IPS DF 6.9 (cell line): Measurements from ENCODE around the gene MRPS17.

Source experiments
- DNase-seq: peaks from one replicate; pipeline ENCODE4 v3.0.0-alpha.2; 2013; ENCODE audit warnings: low read depth, low spot score
- H3K27ac ChIP-seq: one replicate; pipeline ENCODE4 v1.5.1; 2013; ENCODE audit warnings: low read length, control low read depth
- H3K27me3 ChIP-seq: 2 replicates; pipeline ENCODE4 v1.6.1; 2013; ENCODE audit warnings: mild to moderate bottlenecking, low read length; ENCODE audit not compliant: control insufficient read depth, insufficient read depth
- H3K36me3 ChIP-seq: 2 replicates; pipeline ENCODE4 v1.6.1; 2013; ENCODE audit warnings: low read length; ENCODE audit not compliant: control insufficient read depth, insufficient read depth
- H3K4me1 ChIP-seq: 2 replicates; pipeline ENCODE4 v1.6.1; 2013; ENCODE audit warnings: low read length; ENCODE audit not compliant: control insufficient read depth, insufficient read depth
- H3K4me3 ChIP-seq: 2 replicates; pipeline ENCODE4 v1.5.1; 2013; ENCODE audit warnings: mild to moderate bottlenecking, low read length
- H3K9me3 ChIP-seq: 2 replicates; pipeline ENCODE4 v1.6.1; 2013; ENCODE audit warnings: low read length, inconsistent platforms; ENCODE audit not compliant: control insufficient read depth, insufficient read depth
- WGBS: extraction: QIAGEN DNeasy Blood & Tissue Kit; methylation state at CpG from one replicate; pipeline ENCODE4 v1.1.7; 2013; ENCODE audit warnings: mixed read lengths, missing lambda C conversion rate; ENCODE audit not compliant: insufficient read length, insufficient coverage; 5-methylcytosine and 5-hydroxymethylcytosine counted together

MRPS17 gene

GRCh38 chr7:55970978-55971377 is 19.3 kb downstream of the MRPS17 start:
- Histone ChIP-seq H3K4me3 (no peak overlapping the region), H3K9me3 (no peaks in the 10 kb centered on the region), H3K36me3 (no peaks in the 10 kb centered on the region; the same call in 1 of the 2 replicates), H3K27me3 (no peaks in the 10 kb centered on the region), H3K4me1 (0 out of 2 replicates have a peak, but pooled peaks cover 2% of the 10 kb centered on the region), H3K27ac (no peak overlapping the region)
- DNase-seq = no peak
- no CpG with 5 or more reads among the region's 8 CpGs for WGBS

- no peaks in the 10 kb centered on the region; the same call in 1 of the 2 replicates for H3K36me3 ChIP-seq
- no peak overlapping the region for H3K4me3 ChIP-seq
- no peaks in the 10 kb centered on the region for H3K27me3 ChIP-seq
- no peaks in the 10 kb centered on the region for H3K9me3 ChIP-seq
- H3K4me1 ChIP-seq = 0 out of 2 replicates have a peak, but pooled peaks cover 2% of the 10 kb centered on the region
- no CpG with 5 or more reads among the region's 7 CpGs for WGBS
- no peak for DNase-seq
- H3K27ac ChIP-seq = no peak overlapping the region
Observed at GRCh38 chr7:55973747-55974250, 22.1 kb downstream of the MRPS17 start.

- Histone ChIP-seq H3K36me3 (no peaks in the 10 kb centered on the region), H3K4me3 (no peak overlapping the region), H3K9me3 (no peaks in the 10 kb centered on the region), H3K27me3 (no peaks in the 10 kb centered on the region), H3K27ac (no peak overlapping the region), H3K4me1 (no peaks in the 10 kb centered on the region)
- DNase-seq = no peak
- WGBS = no CpG with 5 or more reads among the region's 7 CpGs
Observed at GRCh38 chr7:55975988-55976633, 24.4 kb downstream of the MRPS17 start.

GRCh38 chr7:55977831-55978230 is 26.2 kb downstream of the MRPS17 start:
- no peaks in the 10 kb centered on the region for H3K36me3 ChIP-seq
- no peaks in the 10 kb centered on the region for H3K9me3 ChIP-seq
- H3K27ac ChIP-seq = no peak overlapping the region
- H3K4me1 ChIP-seq = no peaks in the 10 kb centered on the region
- WGBS = no CpG with 5 or more reads among the region's 4 CpGs
- no peak overlapping the region for H3K4me3 ChIP-seq
- H3K27me3 ChIP-seq = no peaks in the 10 kb centered on the region
- DNase-seq = no peak

GRCh38 chr7:55980266-55980665 is 28.6 kb downstream of the MRPS17 start:
- no peak for DNase-seq
- Histone ChIP-seq H3K4me3 (no peak overlapping the region), H3K27ac (no peak overlapping the region), H3K36me3 (no peaks in the 10 kb centered on the region), H3K4me1 (no peaks in the 10 kb centered on the region), H3K27me3 (no peaks in the 10 kb centered on the region), H3K9me3 (no peaks in the 10 kb centered on the region)
- WGBS = no CpG with 5 or more reads among the region's 3 CpGs

- Histone ChIP-seq H3K27ac (no peak overlapping the region), H3K9me3 (no peaks in the 10 kb centered on the region), H3K4me3 (no peak overlapping the region), H3K4me1 (no peaks in the 10 kb centered on the region), H3K27me3 (no peaks in the 10 kb centered on the region), H3K36me3 (no peaks in the 10 kb centered on the region)
- DNase-seq = no peak
- no CpG with 5 or more reads among the region's 3 CpGs for WGBS
Observed at GRCh38 chr7:55983537-55983936, 31.9 kb downstream of the MRPS17 start.

- H3K4me1 ChIP-seq = no peaks in the 10 kb centered on the region
- H3K4me3 ChIP-seq = no peak overlapping the region
- H3K27me3 ChIP-seq = no peaks in the 10 kb centered on the region
- no CpG with 5 or more reads among the region's 3 CpGs for WGBS
- H3K27ac ChIP-seq = no peak overlapping the region
- no peak for DNase-seq
- peaks cover 2% of the 10 kb centered on the region; the same call in 1 of the 2 replicates for H3K36me3 ChIP-seq
- no peaks in the 10 kb centered on the region for H3K9me3 ChIP-seq
Observed at GRCh38 chr7:55992346-55992745, 40.7 kb downstream of the MRPS17 start.

- H3K9me3 ChIP-seq = no peaks in the 10 kb centered on the region
- H3K27me3 ChIP-seq = no peaks in the 10 kb centered on the region
- H3K36me3 ChIP-seq = peaks cover 2% of the 10 kb centered on the region; the same call in 1 of the 2 replicates
- no peak overlapping the region for H3K4me3 ChIP-seq
- DNase-seq = no peak
- no peak overlapping the region for H3K27ac ChIP-seq
- WGBS = no CpG with 5 or more reads among the region's 8 CpGs
- H3K4me1 ChIP-seq = no peaks in the 10 kb centered on the region
Observed at GRCh38 chr7:55996856-55997500, 45.3 kb downstream of the MRPS17 start.

- no CpG with 5 or more reads among the region's 4 CpGs for WGBS
- Histone ChIP-seq H3K4me1 (no peaks in the 10 kb centered on the region), H3K27ac (no peak overlapping the region), H3K27me3 (no peaks in the 10 kb centered on the region), H3K9me3 (no peaks in the 10 kb centered on the region), H3K36me3 (no peaks in the 10 kb centered on the region), H3K4me3 (no peak overlapping the region)
- DNase-seq = no peak
Observed at GRCh38 chr7:56003749-56004148, 52.1 kb downstream of the MRPS17 start.
